HG03575 (cell line): ENCODE data around the gene DNAJC9.
"Not testable (repeated sequence)": the region's sequence is repeated elsewhere in the genome, so short reads cannot be mapped to it uniquely, and the experiment has no call there.

Experiments
- ATAC-seq: cut with Tn5 transposase; IDR thresholded peaks from one replicate; pipeline ENCODE4 v1.9.1; 2021; ENCODE audit not compliant: unreplicated experiment, insufficient number of reproducible peaks, low FRiP score; ENCODE audit errors: extremely low read depth

The DNAJC9 gene, protein sequence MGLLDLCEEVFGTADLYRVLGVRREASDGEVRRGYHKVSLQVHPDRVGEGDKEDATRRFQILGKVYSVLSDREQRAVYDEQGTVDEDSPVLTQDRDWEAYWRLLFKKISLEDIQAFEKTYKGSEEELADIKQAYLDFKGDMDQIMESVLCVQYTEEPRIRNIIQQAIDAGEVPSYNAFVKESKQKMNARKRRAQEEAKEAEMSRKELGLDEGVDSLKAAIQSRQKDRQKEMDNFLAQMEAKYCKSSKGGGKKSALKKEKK

DNA sequence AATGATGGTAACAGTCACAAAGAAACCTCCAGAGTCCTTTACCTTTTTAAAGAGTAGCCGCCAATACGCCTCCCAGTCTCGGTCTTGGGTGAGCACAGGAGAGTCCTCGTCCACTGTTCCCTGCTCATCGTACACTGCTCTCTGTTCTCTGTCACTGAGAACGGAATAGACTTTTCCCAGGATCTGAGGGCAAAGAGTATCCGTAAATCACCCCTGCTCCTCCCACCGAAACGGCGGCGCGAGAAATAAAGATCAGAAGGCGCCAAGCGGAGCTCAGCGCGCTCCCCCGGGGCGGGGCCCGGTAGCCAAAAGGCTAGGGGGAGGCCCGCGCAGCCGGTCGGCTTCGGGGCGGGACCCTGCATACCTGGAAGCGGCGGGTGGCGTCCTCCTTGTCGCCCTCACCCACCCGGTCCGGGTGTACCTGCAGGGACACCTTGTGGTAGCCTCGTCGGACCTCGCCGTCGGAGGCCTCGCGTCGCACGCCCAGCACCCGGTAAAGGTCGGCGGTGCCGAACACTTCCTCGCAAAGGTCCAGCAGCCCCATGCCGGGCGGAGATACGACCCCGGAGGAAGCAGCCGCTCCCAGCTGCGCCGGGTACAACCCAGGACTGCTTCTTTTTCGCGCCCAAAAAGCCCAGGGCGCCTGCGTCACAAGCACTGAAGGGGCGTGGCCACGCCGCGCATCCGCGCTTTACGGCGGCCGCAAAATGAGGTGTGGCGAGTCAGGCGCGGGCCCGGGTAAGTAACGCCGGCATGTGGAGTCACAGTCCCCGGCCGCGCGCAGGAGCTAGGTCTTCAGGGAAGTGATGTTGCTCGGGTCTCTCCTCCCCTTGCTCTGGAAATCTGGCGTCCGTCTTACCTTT lies at the start of gene DNAJC9:
DNAJC9 (minus strand) TSS at position 610 of the 863 bp plus-strand sequence; CDS start at position 544, 66 bp downstream.
- peak; percentile 51 for ATAC-seq

DNA sequence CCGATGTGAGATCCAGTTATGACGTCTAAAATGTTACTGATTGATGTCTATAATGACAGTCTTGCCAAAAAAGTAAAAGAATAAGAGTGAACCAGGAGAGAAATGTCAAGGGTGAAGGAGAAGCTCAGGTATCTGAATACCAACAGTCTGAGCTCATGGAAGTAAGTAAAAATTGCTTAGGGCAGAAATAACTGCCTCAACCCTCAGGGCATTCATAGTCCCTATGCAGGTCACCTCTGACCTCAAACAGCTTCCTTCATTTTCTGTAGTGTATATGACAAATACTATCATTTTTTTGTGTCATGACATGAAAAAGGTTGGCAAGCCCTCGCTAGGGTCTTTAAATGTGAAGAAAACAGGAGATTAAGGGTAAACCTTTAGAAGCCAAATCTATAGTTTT lies 46.4 kb upstream of the DNAJC9 start:
- no peak for ATAC-seq

DNA sequence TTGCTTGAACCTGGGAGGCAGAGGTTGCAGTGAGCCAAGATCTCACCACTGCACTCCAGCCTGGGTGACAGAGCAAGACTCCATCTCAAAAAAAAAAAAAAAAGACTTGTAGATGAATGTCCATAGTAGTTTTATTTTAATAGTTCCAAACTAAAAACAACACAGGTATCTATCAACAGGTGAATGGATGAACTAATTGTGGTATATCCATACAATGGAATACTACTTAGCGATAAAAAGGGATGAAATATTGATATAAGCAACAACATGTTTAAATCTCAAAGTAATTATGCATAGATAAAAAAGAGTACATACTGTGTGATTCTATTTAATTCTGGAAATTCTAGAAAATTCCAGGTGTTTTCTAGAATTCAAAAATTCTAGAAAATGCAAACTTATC lies 42.9 kb upstream of the DNAJC9 start:
- no peak for ATAC-seq

DNA sequence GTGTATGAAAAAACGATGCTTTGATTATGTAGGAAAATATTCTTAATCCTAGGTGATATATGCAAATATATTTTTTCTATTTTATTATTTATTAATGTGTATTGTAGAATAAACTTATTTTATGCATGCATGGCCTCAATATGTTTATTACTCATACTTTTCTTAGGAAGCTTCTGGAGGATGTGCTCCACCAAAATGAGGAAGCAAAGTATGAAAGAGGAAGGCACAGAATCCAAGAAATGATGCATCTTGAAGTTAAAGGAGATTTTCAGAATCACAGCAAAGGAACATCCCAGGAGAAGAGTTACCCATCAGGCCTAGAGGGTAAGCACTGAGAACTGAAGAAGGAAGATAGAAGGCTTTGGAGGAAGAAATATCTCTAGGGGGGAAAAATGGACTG lies 40.4 kb upstream of the DNAJC9 start:
- ATAC-seq, result no peak

DNA sequence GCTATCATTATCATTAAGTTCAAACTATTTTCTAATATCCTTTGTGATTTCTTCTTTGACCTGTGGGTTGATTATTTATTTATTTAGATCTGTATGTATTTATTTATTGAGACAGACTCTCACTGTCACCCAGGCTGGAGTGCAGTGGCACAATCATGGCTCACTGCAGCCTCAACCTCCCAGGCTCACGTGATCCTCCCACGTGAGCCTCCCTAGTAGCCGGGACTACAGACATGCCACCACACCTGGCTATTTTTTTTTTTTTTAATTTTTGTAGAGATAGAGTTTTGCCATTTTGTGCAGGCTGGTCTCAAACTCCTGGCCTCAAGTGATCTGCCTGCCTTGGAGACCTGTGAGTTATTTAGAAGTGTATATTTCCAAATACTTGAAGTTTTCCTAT lies 34.0 kb upstream of the DNAJC9 start:
- no peak for ATAC-seq

DNA sequence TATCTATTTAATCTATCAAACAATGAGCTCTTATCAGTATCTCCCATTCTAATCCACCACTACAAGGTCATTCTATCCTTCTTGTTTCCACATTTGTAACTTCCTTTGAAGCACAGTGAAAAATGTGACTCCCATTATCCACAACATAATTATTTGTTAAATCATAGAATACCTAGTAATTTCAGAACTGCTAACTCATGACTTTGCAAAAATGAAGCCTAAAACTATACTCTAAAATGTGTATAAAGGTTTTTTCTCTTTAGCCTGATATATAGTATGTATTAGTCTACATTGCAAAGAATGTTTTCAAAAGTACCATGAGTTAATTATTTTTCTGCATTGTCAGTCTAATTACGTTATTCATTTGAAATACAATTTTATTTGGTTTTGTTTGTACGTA lies 17.4 kb upstream of the DNAJC9 start:
- ATAC-seq, result no peak

DNA sequence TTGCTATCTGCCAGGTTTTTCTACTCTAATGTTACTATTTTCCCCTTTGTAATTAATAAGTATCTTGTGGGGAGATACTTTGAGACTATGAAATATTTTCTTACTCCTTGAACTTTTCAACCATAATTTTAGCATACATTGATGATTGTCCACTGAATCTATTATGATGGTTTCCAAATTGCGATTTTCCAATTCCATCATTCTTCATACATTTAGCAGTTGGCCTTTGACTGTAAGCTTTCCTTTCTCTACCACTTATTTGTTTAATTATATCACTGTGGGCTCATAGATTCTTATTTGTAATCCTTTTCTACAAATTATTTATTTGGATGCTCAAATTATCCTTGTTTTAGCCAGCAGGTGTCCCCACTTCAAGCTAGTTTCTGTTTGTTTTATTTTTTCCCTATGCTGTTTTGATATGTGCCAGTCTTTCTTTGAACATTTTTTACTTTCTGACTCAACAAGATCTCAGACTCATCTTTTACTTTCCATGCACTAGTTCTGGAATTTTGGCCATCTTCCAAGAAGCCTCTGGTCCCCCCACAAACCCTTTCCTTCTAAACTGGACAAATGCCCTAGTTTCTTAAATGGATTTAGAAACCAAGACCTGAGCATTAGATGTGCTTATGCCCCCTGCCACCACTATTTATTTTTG lies 16.8 kb upstream of the DNAJC9 start:
- no peak for ATAC-seq

DNA sequence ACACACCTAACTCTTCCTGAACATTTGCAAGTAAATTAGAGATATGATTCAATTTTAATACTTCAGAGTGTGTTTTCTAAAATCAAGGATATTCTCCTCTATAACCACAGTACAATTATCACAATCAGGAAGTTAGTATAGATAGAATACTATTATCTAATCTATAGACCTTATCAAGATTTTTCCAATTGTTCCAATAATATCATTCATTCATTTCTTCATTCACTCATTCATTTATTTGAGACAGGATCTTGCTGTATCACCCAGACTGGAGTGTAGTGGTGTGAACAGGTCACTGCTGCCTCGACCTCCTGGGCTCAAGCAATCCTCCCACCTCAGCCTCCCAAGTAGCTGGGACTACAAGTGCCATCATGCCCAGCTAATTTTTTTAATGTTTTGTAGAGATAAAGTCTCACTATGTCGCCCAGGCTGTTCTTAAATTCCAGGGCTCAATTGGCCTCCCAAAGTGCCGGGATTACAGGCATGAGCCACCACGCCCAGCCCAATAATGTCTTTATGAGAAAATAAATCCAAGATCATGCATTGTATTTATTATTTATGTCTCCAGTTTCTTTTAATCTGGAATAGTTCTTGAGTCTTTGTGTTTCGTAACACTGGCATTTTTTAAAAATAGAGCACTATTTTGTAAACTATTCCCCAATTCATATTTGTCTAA lies 16.0 kb upstream of the DNAJC9 start:
- ATAC-seq, result no peak

DNA sequence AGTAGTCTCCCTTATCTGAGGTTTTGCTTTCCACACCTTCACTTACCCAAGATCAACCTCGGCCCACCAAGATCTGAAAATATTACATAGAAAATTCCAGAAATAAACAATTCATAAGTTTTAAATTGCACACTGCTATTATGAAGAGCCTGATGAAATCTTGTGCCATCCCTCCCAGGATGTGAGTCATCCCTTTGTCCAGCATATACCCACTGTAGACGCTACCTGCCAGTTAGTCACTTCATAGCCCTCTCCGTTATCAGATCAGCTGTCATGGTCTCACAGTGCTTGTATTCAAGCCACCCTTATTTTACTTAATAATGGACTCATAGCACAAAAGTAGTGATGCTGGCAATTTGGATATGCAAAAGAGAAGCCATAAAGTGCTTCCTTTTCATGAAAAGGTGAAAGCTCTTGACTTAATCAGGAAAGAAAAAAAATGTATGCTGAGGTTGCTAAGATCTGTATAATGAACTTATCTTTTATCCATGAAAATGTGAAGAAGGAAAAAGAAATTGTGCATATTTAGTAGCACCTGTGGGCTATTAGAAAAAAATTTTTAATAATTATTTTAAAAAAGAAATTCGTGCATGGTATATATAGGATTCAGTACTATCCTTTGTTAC lies 15.2 kb upstream of the DNAJC9 start:
- ATAC-seq, result no peak

DNA sequence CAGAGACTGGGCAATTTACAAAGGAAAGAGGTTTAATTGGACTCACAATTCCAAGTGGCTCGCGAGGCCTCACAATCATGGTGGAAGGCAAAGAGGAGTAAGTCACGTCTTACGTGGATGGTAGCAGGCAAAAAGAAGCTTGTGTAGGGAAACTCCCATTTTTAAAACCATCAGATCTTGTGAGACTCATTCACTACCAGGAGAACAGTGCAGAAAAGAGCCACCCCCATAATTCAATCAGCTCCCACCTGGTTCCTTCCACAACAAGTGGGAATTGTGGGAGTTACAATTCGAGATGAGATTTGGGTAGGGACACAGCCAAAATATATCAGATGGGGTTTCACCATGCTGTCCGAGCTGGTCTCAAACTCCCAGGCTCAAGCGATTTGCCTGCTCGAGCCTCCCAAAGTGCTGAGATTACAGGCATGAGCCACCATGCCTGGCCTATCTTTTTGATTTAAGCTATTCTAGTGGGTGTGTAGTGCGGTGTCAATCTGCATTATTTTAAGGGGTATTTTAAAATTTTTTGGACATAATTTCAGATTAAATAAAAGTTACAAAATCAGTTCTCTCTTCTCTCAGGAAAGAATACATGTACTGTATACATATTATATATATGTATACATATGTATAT lies 14.4 kb upstream of the DNAJC9 start:
- ATAC-seq, result no peak

DNA sequence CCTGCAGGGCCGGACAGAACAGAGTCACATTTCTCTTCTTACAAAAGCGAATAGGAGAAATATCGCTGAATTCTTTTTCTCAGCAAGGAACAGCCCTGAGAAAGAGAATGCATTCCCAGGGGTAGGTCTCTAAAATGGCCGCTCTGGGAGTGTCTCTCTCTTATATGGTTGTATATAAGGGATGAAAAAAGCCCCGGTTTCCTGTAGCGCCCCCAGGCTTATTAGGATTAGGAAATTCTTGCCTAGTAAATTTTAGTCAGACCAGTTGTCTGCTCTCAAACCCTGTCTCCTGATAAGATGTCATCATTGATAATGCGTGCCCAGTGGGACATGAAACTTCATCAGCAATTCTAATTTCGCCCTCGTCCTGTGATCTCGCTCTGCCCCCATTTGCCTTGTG lies 11.6 kb upstream of the DNAJC9 start:
- ATAC-seq, result not testable (repeated sequence)

DNA sequence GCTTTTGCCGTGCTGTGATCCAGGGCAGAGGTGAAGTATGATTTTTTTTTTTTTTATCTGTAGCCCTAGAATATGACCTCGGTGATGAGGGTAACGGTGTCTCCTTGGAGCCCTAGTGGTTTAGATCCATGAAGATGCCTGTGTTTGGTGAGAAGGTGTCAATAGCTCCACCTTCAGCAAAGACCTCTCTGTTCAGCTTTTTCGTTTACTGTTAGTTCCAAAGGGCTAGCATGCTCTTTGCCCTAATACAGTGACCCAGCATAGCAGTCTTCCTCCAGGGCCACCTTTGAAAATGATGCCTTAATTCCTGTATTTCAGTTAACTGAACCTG lies 6.1 kb upstream of the DNAJC9 start:
- ATAC-seq, result no peak

DNA sequence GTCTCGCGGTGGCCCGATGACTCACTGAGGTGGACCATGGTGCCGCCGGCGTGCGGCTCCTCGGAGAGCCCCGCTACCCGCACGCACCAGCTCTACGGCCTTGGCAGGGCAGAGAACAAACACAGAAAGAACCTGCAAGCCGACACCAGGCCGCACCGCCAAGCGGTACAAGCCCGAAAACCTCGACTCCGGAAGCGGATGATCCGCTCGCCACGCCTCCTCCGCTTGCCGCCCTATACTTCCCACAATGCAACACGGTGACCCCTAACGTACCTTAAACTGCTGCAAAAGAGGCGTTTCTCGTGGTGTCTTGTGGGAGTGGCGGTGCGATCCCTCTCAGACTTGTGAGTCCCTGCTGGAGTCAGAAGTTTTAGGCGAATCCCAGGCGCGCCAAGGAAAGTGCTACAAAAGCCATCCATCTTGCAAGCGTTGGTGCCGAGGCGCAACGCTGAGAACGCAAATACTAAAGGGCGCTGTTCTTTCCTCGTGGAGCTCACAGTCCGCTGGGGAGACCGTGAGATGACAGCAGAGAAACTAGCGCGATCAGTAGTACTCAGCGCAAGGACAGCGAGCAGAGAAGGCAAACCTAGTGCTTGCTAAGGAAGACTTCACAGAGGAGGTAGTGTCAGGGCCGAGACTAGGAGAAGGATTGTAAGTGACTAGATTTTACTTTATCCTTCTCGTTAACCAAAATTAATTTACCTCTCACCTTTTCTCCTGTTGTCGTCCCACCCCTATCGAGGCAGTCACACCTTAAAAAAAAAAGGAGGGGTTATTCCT lies 5.6 kb upstream of the DNAJC9 start, which contains the start of gene MRPS16:
MRPS16 (minus strand) TSS at position 200 of the 780 bp plus-strand sequence; CDS start at position 38, 162 bp downstream.
- peak; percentile 43 for ATAC-seq

DNA sequence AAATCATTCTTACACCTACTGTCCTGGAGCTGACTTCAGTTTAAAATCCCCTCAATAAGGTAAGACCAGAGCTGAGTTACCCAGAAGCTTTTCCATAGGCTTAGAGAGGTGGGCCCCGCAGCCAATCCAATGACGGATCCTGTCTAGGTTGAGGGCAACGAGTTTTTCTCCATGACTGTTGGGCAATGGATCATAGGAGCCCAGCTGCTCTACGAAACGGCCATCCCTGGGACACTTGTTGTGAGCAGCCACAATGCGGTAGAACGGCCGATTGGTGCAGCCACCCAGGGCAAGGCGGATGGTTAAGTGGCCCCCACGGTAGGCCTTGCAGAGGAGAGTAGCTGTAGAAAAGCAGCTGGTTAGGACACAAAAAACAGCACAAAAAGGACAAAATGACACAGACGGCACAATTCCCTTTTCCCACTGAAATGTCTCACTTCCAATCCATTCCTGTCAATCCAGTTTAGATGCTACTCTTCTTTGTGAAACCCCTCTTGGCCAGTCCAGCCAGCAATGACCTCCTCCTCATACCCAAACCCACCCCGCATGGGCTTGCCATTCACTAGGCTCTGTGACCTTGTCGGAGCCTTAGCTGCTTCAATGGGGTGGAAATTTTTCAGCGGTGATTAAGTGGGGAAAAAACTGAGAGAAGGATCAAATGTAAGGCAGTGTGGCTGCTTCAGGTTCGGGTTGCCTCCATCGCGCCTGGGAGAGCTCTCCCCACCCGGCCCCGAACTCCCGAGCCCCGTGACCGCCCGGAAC lies 4.8 kb upstream of the DNAJC9 start:
- ATAC-seq, result no peak

DNA sequence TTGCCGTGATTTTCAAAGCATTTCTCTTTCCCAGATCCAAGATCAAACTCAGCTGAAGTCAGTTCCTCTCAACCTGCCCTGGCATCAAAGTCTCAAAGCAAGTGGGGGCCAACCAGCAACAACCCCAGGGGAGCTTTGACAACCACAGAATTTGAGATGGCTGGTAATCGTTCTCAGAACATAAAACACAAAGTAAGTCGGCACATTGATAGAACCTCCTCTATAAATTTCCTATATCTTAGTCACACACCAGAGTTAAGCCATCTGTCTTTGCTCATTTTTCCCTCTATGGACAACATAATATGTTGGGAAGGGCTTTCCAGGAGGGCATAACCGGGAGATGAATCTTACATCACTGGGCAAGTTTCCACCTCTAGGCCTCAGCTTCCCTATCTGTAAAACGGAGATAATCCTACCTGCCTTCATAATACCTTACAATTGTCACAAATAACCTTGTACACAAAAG lies 1.2 kb upstream of the DNAJC9 start:
- no peak for ATAC-seq

DNA sequence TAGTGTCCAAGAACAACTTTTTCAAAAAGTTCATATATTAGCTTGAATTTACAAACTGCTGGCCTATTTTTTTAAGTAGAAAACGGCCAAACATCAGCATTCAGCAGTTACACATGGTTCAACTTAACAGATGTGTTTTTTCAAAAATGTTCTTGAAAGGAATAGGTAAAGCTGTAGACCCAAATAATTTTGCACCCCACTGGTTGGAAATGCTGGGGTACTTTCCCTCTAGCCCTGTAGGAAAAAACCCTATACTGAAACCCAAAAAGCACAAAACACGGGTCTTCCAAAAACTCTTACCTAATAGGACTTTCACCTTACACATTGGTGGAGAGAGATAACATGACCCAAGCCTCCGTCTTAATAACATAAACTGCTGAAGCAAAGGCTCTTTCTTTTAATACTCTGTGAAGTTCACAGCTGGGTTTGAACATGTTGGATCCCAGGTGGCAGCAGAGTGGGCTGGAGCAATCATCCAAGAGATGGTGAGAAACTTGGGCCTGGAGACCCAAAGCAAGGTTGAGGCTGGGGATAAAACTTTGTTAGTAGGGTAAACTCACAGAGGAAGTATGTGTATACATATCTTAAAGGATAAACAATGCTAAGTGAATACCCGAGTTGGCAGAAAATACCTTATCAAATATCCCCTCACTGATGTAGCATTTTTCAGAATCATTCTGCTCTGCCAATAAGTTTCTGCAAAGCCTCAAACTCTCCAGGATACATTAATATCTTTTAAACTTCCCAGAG lies 629 bp upstream of the DNAJC9 start:
- no peak for ATAC-seq

DNA sequence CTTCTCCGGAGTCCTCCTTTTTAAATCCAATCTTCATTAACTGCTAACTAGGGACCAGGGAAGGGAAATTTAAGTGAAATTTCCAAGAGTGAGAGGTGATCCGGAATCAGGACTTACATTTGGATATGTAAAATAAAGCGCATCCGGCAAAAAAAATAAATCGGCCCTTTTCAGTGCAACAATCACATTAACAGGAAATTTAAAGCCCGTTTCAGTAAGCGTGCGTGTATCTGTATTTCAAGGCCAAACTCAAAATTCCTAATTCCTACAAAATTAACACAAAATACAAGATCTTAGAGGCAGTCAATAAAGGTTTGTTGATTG lies 771 bp downstream of the DNAJC9 start:
- no peak for ATAC-seq
